ENCODE results near the gene STARD13. TPM values are rescaled to one million over a fixed set of nuclear protein-coding genes. Genes with fewer than 3 reads are reported as not detected.

STARD13 gene
- total RNA-seq, 4 donors from 2014 or later = 9.5 to 33.9 (median 30.3) TPM

DNA sequence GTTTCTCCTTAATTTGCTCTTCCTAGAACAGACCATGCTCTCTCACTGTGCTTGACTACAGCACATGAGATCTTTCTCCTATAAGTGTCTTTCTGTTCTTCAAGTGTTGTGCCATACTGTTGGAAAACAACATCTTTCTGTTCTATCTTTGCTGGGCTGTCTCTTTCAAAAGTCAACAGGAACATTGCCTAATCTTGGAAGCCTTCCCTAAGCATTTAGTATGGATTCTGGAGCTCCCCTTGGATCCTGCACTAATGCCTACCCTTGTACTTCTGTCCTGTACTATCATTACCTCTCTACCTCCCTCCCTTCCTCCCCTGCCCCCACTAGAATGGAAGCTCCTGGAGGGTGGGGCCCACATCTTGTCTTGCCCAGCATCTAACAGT is 26.8 kb downstream of the STARD13 start:
- Histone ChIP-seq H3K4me1 (peaks cover 0 to 20% (median 0%) of the 10 kb centered on the region in 4 donors), H3K9me3 (no peaks in the 10 kb centered on the region), H3K27ac (peak overlapping the region in 2 of 4 donors; percentile 34 to 52)

DNA sequence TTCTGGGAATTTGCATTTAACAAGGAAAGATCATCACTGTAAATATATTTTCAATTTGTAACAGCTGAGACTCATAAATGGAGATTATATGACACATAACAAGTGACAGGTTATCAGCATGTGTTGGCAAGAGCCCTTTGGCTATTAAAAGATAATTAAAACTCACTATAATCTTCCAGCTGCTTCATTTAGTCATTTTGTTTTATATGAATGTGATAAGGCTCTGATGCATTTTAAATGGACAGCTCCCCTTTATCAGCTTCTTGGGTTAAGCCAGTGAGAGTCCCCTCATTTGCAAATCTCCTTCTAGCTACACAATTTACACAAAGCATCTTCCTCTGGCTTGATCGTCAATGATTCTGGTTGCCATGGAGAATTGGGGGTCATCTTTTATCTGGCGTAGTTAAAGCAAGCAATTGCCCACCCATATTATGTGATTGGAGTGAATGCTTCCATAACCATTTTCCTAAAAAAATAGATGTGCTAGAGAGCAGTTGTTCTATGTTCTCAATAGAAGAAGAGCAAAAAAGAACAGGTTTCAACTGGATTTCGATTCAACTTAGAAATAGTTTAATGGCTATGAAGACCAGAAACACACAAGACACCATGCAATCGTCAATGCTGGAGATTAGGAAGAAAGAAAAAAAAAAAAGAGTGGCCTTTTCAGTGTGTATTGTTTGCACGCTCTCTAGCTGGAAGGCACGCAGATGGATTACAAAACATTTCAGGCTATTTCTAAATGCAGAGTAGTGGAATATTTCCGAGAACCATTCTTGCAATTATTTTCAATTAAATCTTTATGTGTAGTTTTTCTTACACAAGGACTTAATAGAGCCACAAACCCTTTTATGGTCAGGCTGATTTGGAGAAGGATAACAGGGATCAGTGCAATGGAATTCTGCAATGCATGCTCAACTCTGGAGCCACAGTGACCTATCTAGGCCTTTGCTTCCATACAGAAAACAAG is 27.4 kb downstream of the STARD13 start:
- Histone ChIP-seq H3K27me3 (no peaks in the 10 kb centered on the region), H3K27ac (peak overlapping the region in 2 of 4 donors; percentile 34 to 52), H3K4me3 (no peak overlapping the region), H3K9me3 (no peaks in the 10 kb centered on the region), H3K4me1 (peaks cover 0 to 16% (median 0%) of the 10 kb centered on the region in 4 donors), H3K36me3 (no peaks in the 10 kb centered on the region)
- DNase-seq = no peak
- TF ChIP-seq POLR2A (IDR thresholded peaks at IDR 0.05) = no peak
- TF ChIP-seq, protein P1, sequence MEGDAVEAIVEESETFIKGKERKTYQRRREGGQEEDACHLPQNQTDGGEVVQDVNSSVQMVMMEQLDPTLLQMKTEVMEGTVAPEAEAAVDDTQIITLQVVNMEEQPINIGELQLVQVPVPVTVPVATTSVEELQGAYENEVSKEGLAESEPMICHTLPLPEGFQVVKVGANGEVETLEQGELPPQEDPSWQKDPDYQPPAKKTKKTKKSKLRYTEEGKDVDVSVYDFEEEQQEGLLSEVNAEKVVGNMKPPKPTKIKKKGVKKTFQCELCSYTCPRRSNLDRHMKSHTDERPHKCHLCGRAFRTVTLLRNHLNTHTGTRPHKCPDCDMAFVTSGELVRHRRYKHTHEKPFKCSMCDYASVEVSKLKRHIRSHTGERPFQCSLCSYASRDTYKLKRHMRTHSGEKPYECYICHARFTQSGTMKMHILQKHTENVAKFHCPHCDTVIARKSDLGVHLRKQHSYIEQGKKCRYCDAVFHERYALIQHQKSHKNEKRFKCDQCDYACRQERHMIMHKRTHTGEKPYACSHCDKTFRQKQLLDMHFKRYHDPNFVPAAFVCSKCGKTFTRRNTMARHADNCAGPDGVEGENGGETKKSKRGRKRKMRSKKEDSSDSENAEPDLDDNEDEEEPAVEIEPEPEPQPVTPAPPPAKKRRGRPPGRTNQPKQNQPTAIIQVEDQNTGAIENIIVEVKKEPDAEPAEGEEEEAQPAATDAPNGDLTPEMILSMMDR (IDR thresholded peaks at IDR 0.05) = no peak

More for the DNA sequence above, 26.8 kb downstream of the STARD13 start:
- no peaks in the 10 kb centered on the region for H3K36me3 ChIP-seq
- no peaks in the 10 kb centered on the region for H3K27me3 ChIP-seq
- H3K4me3 ChIP-seq = no peak overlapping the region
- DNase-seq = no peak
- TF ChIP-seq, protein P1 (IDR thresholded peaks at IDR 0.05) = no peak
- no peak for TF ChIP-seq POLR2A (IDR thresholded peaks at IDR 0.05)

DNA sequence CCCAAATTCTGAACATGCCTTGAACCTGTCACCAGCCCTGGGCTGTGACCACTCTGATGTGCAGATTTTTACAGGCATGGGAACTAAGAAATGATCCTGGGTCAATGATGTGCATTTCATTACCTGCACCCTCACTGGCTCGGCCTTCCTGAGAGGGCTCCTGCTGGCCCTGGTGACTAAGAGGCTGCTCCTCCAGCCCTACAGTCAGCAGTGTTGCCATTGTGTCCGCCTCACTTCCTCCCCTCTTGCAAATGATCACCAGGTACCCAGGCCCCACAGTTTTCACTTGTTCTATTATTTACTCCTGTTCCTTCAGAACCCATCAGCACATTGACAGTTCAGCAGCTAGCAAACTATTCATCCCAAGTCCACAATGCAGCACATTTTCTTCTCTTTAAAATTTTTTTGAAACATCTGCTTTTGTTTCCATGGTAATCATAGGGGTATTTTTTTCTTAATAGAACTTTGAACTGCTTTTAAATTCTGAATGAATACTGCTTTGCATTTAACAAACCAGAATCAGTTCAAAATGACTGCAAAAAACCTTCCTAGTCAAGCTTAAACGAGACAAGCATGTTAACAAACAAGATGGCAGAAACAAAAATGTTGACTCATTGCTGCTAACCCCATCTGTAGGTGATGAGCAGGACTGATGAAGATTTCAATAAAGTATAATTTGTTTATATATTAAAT is 29.3 kb downstream of the STARD13 start:
- Histone ChIP-seq H3K4me3 (no peak overlapping the region), H3K27ac (no peak overlapping the region), H3K36me3 (no peaks in the 10 kb centered on the region), H3K4me1 (peaks cover 0 to 15% (median 0%) of the 10 kb centered on the region in 4 donors), H3K27me3 (no peaks in the 10 kb centered on the region), H3K9me3 (no peaks in the 10 kb centered on the region)
- TF ChIP-seq, protein P1 (IDR thresholded peaks at IDR 0.05) = no peak
- no peak for TF ChIP-seq POLR2A (IDR thresholded peaks at IDR 0.05)
- DNase-seq = no peak

DNA sequence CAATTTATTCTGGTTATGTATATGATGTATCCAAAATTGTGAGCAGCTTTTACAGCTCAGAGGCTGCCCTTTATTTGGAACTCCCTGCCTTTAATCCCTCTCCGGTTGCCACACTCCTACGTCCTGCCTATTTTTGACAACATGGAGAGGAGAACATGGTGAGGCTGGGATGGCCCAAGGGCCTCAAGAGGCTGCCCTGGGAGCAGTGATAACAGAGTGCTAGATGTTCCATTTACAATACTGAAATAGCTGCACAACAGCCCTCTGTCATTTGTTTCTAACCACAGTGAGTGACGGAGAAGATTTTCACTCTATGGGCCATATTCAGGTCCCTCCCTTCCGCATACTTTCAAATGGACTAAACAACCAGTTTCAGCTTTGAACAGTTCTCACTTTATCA is 33.4 kb downstream of the STARD13 start:
- TF ChIP-seq, protein P1 (IDR thresholded peaks at IDR 0.05) = no peak
- TF ChIP-seq POLR2A (IDR thresholded peaks at IDR 0.05) = no peak
- no peaks in the 10 kb centered on the region for H3K36me3 ChIP-seq
- no peak for DNase-seq
- H3K27ac ChIP-seq = no peak overlapping the region
- H3K4me1 ChIP-seq = peaks cover 0 to 11% (median 1%) of the 10 kb centered on the region in 4 donors
- no peaks in the 10 kb centered on the region for H3K27me3 ChIP-seq
- no peak overlapping the region for H3K4me3 ChIP-seq
- no peaks in the 10 kb centered on the region for H3K9me3 ChIP-seq

DNA sequence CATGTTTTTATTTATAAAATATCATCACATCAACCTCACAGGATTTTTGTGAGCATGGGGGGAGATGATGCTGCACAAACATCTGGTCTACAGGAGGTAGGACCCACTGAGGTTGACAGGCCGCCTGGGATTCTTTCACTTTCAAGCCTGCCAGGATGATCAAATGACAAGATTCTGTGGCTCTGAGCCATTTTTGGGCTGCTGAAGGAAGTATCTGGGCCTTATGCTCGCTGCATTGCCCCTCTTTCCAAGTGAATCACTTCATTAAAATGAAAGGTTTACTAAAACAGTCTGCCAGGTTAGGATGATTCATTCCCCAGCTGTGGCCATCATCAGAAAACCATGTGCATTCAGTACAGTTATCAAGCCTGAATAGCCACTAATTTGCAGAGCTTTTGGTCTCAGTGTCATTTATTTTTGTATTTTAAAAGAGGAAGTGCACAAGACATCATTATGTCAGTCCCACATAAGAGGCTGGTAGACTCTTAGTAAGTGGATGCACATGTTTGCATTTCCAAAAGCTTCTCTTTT is 34.4 kb downstream of the STARD13 start:
- Histone ChIP-seq H3K27me3 (no peaks in the 10 kb centered on the region), H3K4me1 (peaks cover 0 to 11% (median 1%) of the 10 kb centered on the region in 4 donors), H3K9me3 (no peaks in the 10 kb centered on the region), H3K27ac (peak overlapping the region in 2 of 4 donors; percentile 4 to 33), H3K36me3 (no peaks in the 10 kb centered on the region), H3K4me3 (no peak overlapping the region)
- DNase-seq = no peak
- TF ChIP-seq POLR2A (IDR thresholded peaks at IDR 0.05) = no peak
- TF ChIP-seq, protein P1 (IDR thresholded peaks at IDR 0.05) = no peak
